Measurements from ENCODE around the gene PTPRC. TPM values are rescaled to one million over a fixed set of nuclear protein-coding genes. Genes with fewer than 3 reads are reported as not detected.

PTPRC gene
- total RNA-seq, 1 donor from 2014 or later, result not detected

GRCh38 chr1:198761859-198762616 lies 123.2 kb downstream of the PTPRC start:
- Mint-ChIP-seq H3K36me3 (ENCODE audit: low read depth) (no peaks in the 10 kb centered on the region), H3K4me1 (no peaks in the 10 kb centered on the region), H3K27me3 (ENCODE audit: low read depth) (no peaks in the 10 kb centered on the region), H3K9me3 (no peaks in the 10 kb centered on the region), H3K4me3 (no peak overlapping the region), H3K27ac (ENCODE audit: unreplicated experiment) (no peak overlapping the region)
- DNase-seq (ENCODE audit: low read depth, low spot score), result no peak
- no peak for TF ChIP-seq CTCF (conservative IDR thresholded peaks at IDR 0.05)

- Mint-ChIP-seq H3K27me3 (ENCODE audit: low read depth) (no peaks in the 10 kb centered on the region), H3K36me3 (ENCODE audit: low read depth) (no peaks in the 10 kb centered on the region), H3K9me3 (no peaks in the 10 kb centered on the region), H3K27ac (ENCODE audit: unreplicated experiment) (no peak overlapping the region), H3K4me1 (no peaks in the 10 kb centered on the region), H3K4me3 (no peak overlapping the region)
- TF ChIP-seq CTCF (conservative IDR thresholded peaks at IDR 0.05), result no peak
- no peak for DNase-seq (ENCODE audit: low read depth, low spot score)
Observed at GRCh38 chr1:198763298-198763714, 124.5 kb downstream of the PTPRC start.

- H3K4me1 Mint-ChIP-seq, result no peaks in the 10 kb centered on the region
- H3K36me3 Mint-ChIP-seq (ENCODE audit: low read depth), result no peaks in the 10 kb centered on the region
- TF ChIP-seq CTCF (conservative IDR thresholded peaks at IDR 0.05), result no peak
- H3K9me3 Mint-ChIP-seq, result no peaks in the 10 kb centered on the region
- H3K4me3 Mint-ChIP-seq, result no peak overlapping the region
- H3K27me3 Mint-ChIP-seq (ENCODE audit: low read depth), result no peaks in the 10 kb centered on the region
- H3K27ac Mint-ChIP-seq (ENCODE audit: unreplicated experiment), result no peak overlapping the region
- DNase-seq (ENCODE audit: low read depth, low spot score), result no peak
Observed at GRCh38 chr1:198764748-198765147, 125.9 kb downstream of the PTPRC start.

- Mint-ChIP-seq H3K9me3 (no peaks in the 10 kb centered on the region), H3K4me3 (no peak overlapping the region), H3K27me3 (ENCODE audit: low read depth) (no peaks in the 10 kb centered on the region), H3K4me1 (no peaks in the 10 kb centered on the region), H3K27ac (ENCODE audit: unreplicated experiment) (no peak overlapping the region), H3K36me3 (ENCODE audit: low read depth) (no peaks in the 10 kb centered on the region)
- no peak for DNase-seq (ENCODE audit: low read depth, low spot score)
- TF ChIP-seq CTCF (conservative IDR thresholded peaks at IDR 0.05), result no peak
Observed at GRCh38 chr1:198765416-198765815, 126.6 kb downstream of the PTPRC start.

GRCh38 chr1:198771563-198772153 lies 132.8 kb downstream of the PTPRC start:
- Mint-ChIP-seq H3K4me1 (no peaks in the 10 kb centered on the region), H3K9me3 (no peaks in the 10 kb centered on the region), H3K4me3 (no peak overlapping the region), H3K27me3 (ENCODE audit: low read depth) (no peaks in the 10 kb centered on the region), H3K27ac (ENCODE audit: unreplicated experiment) (no peak overlapping the region), H3K36me3 (ENCODE audit: low read depth) (no peaks in the 10 kb centered on the region)
- TF ChIP-seq CTCF (conservative IDR thresholded peaks at IDR 0.05), result peak; percentile 73
- peak; percentile 13 for DNase-seq (ENCODE audit: low read depth, low spot score)
